Mucosa of stomach (tissue), 1 donor: ENCODE measurements around the gene WIZ.

Experiments
- H3K27me3 ChIP-seq: one replicate; pipeline ENCODE4 v1.7.0; 2013; ENCODE audit warnings: mild to moderate bottlenecking, low read length; ENCODE audit not compliant: control insufficient read depth, insufficient read depth
- H3K36me3 ChIP-seq: one replicate; pipeline ENCODE4 v1.7.0; 2013; ENCODE audit warnings: low read length; ENCODE audit not compliant: control insufficient read depth, insufficient read depth
- H3K4me1 ChIP-seq: one replicate; pipeline ENCODE4 v1.7.0; 2013; ENCODE audit warnings: mild to moderate bottlenecking, low read length; ENCODE audit not compliant: control insufficient read depth, insufficient read depth
- H3K4me3 ChIP-seq: one replicate; pipeline ENCODE4 v1.7.0; 2013; ENCODE audit warnings: low read length
- H3K9ac ChIP-seq: one replicate; pipeline ENCODE4 v1.7.0; 2013; ENCODE audit warnings: mild to moderate bottlenecking, low read length, moderate library complexity
- H3K9me3 ChIP-seq: one replicate; pipeline ENCODE4 v1.7.0; 2013; ENCODE audit warnings: mild to moderate bottlenecking, low read length, moderate library complexity; ENCODE audit not compliant: control insufficient read depth
- donor health status: Pancreatic carcinoma.

WIZ gene

DNA sequence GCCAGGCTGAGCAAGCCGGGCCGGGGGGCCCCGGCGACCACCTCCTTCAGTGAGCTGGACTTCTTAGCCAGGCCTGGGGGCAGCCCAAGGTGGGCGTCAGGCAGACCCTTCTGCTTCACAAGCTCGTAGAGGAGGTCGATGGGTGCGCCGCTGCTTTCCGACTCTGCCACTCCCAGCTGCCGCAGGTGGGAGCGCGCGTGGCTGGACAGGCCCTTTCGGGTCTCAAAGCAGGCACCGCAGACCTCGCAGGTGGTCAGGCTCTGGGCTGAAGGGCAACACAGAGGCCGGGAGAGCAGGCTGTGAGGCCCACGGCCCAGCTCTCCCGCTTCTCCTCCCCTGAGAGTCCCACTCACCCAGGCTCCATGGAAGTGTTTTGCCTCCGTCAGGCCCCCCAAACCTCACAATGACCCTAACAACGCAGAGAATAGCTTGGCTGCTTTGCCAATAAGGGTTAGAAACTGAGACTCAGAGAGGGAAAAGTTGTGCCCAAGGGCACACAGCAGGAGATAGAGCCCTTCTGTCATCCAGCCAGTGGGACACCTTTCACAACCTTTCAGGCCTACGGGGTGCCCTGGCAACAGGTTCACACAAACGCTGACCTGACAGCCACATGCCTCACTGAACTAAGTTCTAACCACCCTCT is 19.8 kb downstream of the WIZ start:
- H3K4me3 ChIP-seq: no peak overlapping the region
- H3K36me3 ChIP-seq: no peaks in the 10 kb centered on the region
- no peaks in the 10 kb centered on the region for H3K9me3 ChIP-seq
- no peaks in the 10 kb centered on the region for H3K27me3 ChIP-seq
- H3K9ac ChIP-seq: no peak overlapping the region
- peaks cover 24% of the 10 kb centered on the region for H3K4me1 ChIP-seq

DNA sequence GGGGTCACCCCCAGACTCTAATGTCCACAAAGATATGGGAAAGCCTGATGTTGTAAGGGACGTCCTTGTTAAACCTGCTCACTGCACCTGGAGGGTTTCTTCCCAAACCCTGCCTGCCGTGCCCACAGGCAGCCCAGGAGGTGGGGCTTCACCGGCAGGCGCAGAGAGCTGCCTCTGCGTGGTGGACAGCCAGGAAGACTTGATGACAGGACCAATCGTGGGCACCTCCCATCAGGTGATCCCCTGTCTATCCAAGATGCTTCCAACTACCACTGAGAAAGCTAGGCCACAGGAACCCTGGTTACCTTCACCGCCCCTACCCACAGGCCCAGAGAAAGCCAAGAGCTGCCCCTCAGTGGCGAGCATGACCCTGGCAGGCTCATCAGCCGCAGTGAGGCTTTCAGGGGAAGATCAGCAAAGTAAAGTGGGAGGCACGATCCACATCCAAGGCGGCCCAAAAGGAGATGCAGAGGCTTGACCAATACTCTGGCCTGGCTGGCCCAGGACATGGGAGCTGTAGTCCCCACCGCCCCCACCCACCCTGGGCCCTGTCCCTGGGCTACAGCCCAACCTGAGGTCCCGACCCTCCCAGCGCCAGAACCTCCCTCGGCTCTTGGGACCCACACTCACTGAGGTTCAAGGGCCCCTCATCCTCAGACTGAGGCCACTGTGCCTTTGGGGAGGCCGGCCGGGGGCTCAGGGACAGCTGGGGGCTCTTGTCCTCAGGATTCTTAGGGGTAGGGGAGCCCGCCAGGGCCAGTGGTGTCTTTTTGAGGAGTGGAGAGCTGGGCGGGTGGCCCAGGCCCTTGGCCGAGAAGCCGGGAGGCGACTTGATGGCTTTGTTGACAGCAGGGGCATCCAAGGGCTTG is 20.6 kb downstream of the WIZ start:
- H3K36me3 ChIP-seq: no peaks in the 10 kb centered on the region
- H3K27me3 ChIP-seq: no peaks in the 10 kb centered on the region
- H3K4me3 ChIP-seq: no peak overlapping the region
- peaks cover 24% of the 10 kb centered on the region for H3K4me1 ChIP-seq
- no peak overlapping the region for H3K9ac ChIP-seq
- H3K9me3 ChIP-seq: no peaks in the 10 kb centered on the region

- Histone ChIP-seq H3K4me1 (peaks cover 18% of the 10 kb centered on the region), H3K36me3 (peaks cover 6% of the 10 kb centered on the region), H3K27me3 (no peaks in the 10 kb centered on the region), H3K9ac (no peak overlapping the region), H3K9me3 (no peaks in the 10 kb centered on the region), H3K4me3 (no peak overlapping the region)
Observed at GRCh38 chr19:15427991-15428471, 21.7 kb downstream of the WIZ start.

GRCh38 chr19:15427350-15427700 is 22.4 kb downstream of the WIZ start:
- H3K9ac ChIP-seq: no peak overlapping the region
- peaks cover 15% of the 10 kb centered on the region for H3K4me1 ChIP-seq
- peaks cover 6% of the 10 kb centered on the region for H3K36me3 ChIP-seq
- H3K4me3 ChIP-seq: no peak overlapping the region
- no peaks in the 10 kb centered on the region for H3K9me3 ChIP-seq
- no peaks in the 10 kb centered on the region for H3K27me3 ChIP-seq

DNA sequence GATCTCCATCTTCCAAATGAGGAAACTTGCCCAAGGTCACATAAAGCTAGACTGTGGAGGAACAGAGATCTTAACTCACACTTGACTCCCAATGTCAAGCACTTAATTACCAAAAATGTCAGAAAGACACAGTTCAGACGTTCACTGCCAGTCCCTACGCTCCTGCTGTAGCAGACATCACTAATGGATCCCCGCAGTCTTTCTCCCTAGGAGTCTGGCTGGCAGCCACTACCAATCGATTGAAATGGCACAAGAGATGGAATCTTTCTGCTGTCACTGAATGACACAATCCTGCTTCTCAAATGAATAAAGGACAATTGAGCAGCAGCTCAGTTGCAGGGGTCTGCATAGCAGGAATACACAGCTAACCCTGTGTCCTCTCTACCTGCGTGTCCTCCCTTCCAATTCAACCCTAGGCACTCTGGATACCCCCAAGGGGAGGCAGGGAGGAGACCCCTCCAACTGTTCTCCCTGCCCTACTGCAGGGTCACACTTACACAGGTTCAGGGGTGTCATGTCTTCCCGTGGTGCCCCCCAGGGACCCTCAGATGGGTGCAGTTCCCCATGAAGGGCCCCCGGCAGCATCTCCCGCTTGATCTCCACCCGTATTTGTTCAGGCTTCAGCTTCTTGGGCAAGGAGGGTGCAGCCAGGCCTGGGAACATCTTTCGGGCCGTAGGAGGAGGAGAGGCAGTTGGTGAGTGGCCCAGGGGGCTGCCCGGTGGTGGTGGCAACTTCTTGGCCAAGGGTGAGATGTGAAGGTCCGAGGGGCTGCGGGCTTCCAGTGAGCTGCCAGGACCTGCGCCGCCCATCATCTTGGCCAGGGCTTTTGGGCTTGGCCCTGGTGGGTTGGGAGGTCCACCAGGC is 23.0 kb downstream of the WIZ start:
- Histone ChIP-seq H3K4me3 (no peak overlapping the region), H3K9me3 (no peaks in the 10 kb centered on the region), H3K9ac (no peak overlapping the region), H3K27me3 (no peaks in the 10 kb centered on the region), H3K36me3 (peaks cover 6% of the 10 kb centered on the region), H3K4me1 (peaks cover 14% of the 10 kb centered on the region)

DNA sequence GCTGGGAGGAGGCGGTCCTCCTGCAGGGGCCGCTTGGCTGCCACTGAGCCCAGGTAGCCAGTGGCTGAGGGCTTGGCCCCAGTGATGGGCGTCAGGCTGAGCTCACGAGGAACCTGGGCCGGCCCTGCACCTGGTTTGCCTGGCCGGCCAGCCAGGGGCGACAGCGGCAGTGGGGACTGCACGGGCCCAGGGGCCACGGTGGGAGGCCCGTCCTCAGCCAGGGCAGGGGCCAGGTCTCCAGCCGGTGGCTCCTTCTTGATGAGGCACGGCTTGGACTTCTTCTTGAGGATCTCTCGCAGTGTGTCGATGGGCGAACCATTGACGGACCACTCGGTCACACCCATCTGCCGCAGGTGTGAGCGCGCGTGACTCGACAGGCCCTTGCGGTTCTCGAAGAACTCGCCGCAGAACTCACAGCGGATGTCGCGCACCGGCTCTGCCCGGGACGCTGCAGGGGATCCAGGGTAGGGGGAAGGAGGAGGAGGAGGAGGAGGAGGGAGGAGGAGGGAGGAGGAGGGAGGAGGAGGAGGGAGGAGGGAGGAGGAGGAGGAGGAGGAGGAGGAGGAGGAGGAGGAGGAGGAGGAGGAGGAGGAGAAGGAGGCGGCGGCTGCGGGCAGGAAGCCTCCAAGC is 24.3 kb downstream of the WIZ start:
- peaks cover 6% of the 10 kb centered on the region for H3K36me3 ChIP-seq
- H3K9me3 ChIP-seq: no peaks in the 10 kb centered on the region
- H3K4me3 ChIP-seq: no peak overlapping the region
- no peaks in the 10 kb centered on the region for H3K27me3 ChIP-seq
- peaks cover 1% of the 10 kb centered on the region for H3K4me1 ChIP-seq
- H3K9ac ChIP-seq: no peak overlapping the region

- no peak overlapping the region for H3K4me3 ChIP-seq
- H3K9me3 ChIP-seq: no peaks in the 10 kb centered on the region
- H3K9ac ChIP-seq: no peak overlapping the region
- H3K4me1 ChIP-seq: no peaks in the 10 kb centered on the region
- H3K27me3 ChIP-seq: no peaks in the 10 kb centered on the region
- peaks cover 6% of the 10 kb centered on the region for H3K36me3 ChIP-seq
Observed at GRCh38 chr19:15424692-15425272, 25.0 kb downstream of the WIZ start.

GRCh38 chr19:15424121-15424520 is 25.6 kb downstream of the WIZ start:
- Histone ChIP-seq H3K27me3 (no peaks in the 10 kb centered on the region), H3K4me3 (no peak overlapping the region), H3K9ac (no peak overlapping the region), H3K4me1 (peaks cover 6% of the 10 kb centered on the region), H3K9me3 (no peaks in the 10 kb centered on the region), H3K36me3 (peaks cover 6% of the 10 kb centered on the region)

DNA sequence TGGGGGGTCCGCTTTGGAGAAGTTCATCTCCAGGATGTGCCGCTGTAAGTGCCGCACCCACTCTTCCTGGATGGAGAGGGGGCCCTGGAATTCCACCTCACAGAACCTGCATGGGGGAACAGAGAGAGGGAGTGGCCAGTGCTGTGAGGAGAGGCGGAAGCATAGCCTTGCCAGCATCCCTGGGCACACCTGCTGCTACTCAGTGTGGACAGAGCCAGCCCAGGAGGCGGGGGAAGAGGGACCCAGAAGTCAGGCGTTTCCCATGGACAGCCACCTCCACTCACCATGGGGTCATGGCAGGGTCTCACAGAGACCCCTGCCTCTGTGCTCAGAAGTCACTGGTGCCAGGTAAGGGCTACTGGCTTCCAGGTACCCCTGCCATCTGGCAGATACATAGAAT is 26.6 kb downstream of the WIZ start:
- Histone ChIP-seq H3K36me3 (peaks cover 6% of the 10 kb centered on the region), H3K4me1 (peaks cover 6% of the 10 kb centered on the region), H3K9me3 (no peaks in the 10 kb centered on the region), H3K4me3 (no peak overlapping the region), H3K27me3 (no peaks in the 10 kb centered on the region), H3K9ac (no peak overlapping the region)

- H3K9me3 ChIP-seq: no peaks in the 10 kb centered on the region
- H3K9ac ChIP-seq: no peak overlapping the region
- no peak overlapping the region for H3K4me3 ChIP-seq
- peaks cover 11% of the 10 kb centered on the region for H3K4me1 ChIP-seq
- H3K36me3 ChIP-seq: peaks cover 6% of the 10 kb centered on the region
- H3K27me3 ChIP-seq: no peaks in the 10 kb centered on the region
Observed at GRCh38 chr19:15422296-15423075, 27.3 kb downstream of the WIZ start.
